IPS-18c (cell line): ENCODE measurements around the gene PKP2.

Experiments used
- H3K4me3 ChIP-seq: 2 replicates; pipeline ENCODE4 v1.7.0; 2013; ENCODE audit warnings: low read depth, mild to moderate bottlenecking, low read length, moderate library complexity; ENCODE audit not compliant: insufficient read depth
- H3K9me3 ChIP-seq: one replicate; pipeline ENCODE4 v1.6.1; 2013; ENCODE audit warnings: mild to moderate bottlenecking, low read length, moderate library complexity; ENCODE audit not compliant: control insufficient read depth, insufficient read depth

PKP2 gene

GRCh38 chr12:32896432-32897280 is at the start of gene PKP2:
Gene PKP2 (minus strand): TSS chr12:32896777. CDS start chr12:32896731, 46 bp downstream.
- Histone ChIP-seq H3K9me3 (no peaks in the 10 kb centered on the region), H3K4me3 (peak within 1 kb of the TSS; percentile 75)

- Histone ChIP-seq H3K9me3 (no peaks in the 10 kb centered on the region), H3K4me3 (no peak overlapping the region)
Observed at GRCh38 chr12:32944195-32944594, 47.6 kb upstream of the PKP2 start.

- H3K4me3 ChIP-seq: no peak overlapping the region
- no peaks in the 10 kb centered on the region for H3K9me3 ChIP-seq
Observed at GRCh38 chr12:32939801-32940200, 43.2 kb upstream of the PKP2 start.

GRCh38 chr12:32926963-32927362 is 30.4 kb upstream of the PKP2 start:
- H3K9me3 ChIP-seq: no peaks in the 10 kb centered on the region

GRCh38 chr12:32926356-32926755 is 29.8 kb upstream of the PKP2 start:
- no peaks in the 10 kb centered on the region for H3K9me3 ChIP-seq
- H3K4me3 ChIP-seq: no peak overlapping the region

More at GRCh38 chr12:32926963-32927362, 30.4 kb upstream of the PKP2 start:
- H3K4me3 ChIP-seq: no peak overlapping the region

- Histone ChIP-seq H3K9me3 (no peaks in the 10 kb centered on the region), H3K4me3 (no peak overlapping the region)
Observed at GRCh38 chr12:32922546-32923297, 26.1 kb upstream of the PKP2 start.

- Histone ChIP-seq H3K9me3 (no peaks in the 10 kb centered on the region), H3K4me3 (no peak overlapping the region)
Observed at GRCh38 chr12:32921397-32921796, 24.8 kb upstream of the PKP2 start.

- no peak overlapping the region for H3K4me3 ChIP-seq
- H3K9me3 ChIP-seq: no peaks in the 10 kb centered on the region
Observed at GRCh38 chr12:32920506-32921085, 24.0 kb upstream of the PKP2 start.

GRCh38 chr12:32918890-32919801 is 22.6 kb upstream of the PKP2 start:
- Histone ChIP-seq H3K4me3 (no peak overlapping the region), H3K9me3 (no peaks in the 10 kb centered on the region)

GRCh38 chr12:32917094-32917611 is 20.6 kb upstream of the PKP2 start:
- H3K9me3 ChIP-seq: no peaks in the 10 kb centered on the region
- H3K4me3 ChIP-seq: no peak overlapping the region

GRCh38 chr12:32907898-32908476 is 11.4 kb upstream of the PKP2 start:
- Histone ChIP-seq H3K4me3 (no peak overlapping the region), H3K9me3 (no peaks in the 10 kb centered on the region)

- no peak overlapping the region for H3K4me3 ChIP-seq
- no peaks in the 10 kb centered on the region for H3K9me3 ChIP-seq
Observed at GRCh38 chr12:32907166-32907565, 10.6 kb upstream of the PKP2 start.

- no peak overlapping the region for H3K4me3 ChIP-seq
- H3K9me3 ChIP-seq: no peaks in the 10 kb centered on the region
Observed at GRCh38 chr12:32906399-32907165, 10.0 kb upstream of the PKP2 start.

- no peaks in the 10 kb centered on the region for H3K9me3 ChIP-seq
Observed at GRCh38 chr12:32903763-32904162, 7.2 kb upstream of the PKP2 start.

GRCh38 chr12:32903318-32903717 is 6.7 kb upstream of the PKP2 start:
- no peaks in the 10 kb centered on the region for H3K9me3 ChIP-seq
- H3K4me3 ChIP-seq: no peak overlapping the region

More at GRCh38 chr12:32903763-32904162, 7.2 kb upstream of the PKP2 start:
- H3K4me3 ChIP-seq: no peak overlapping the region
